Measurements from ENCODE around the gene SAMD14. TPM values are rescaled to one million over a fixed set of nuclear protein-coding genes. Genes with fewer than 3 reads are reported as not detected.
A peak's percentile ranks its signal among the peaks of the same experiment; 100 is the strongest.

SAMD14 gene
- polyA plus RNA-seq, 2 donors = 0.37 to 0.44 TPM

DNA sequence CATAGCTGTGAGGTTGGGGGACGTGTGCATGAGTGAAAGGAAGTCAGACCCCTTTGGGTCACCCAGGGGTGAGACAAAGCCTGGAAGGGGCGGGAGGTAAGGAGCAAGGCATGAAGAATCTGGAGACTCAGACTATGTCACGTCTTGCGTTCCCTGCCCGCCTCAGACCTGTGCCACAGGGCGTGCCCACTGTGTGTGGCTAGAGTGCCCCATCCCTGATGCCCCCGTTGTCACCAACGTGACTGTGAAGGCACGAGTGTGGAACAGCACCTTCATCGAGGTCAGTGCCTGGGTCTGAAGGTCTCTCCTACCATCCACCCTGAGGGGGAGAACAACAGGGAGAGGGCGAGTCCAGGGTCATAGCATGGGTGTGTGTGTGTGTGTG, 49.9 kb downstream of the SAMD14 start:
- Histone ChIP-seq H3K4me1 (ENCODE audit: control insufficient read depth in 2 of 2, insufficient read depth in 2 of 2, low read length in 1 of 2) (peaks cover 0 to 10% of the 10 kb centered on the region in 2 donors), H3K4me3 (ENCODE audit: low read depth in 1 of 2, low read length in 2 of 2) (no peak overlapping the region), H3K27ac (ENCODE audit: low read depth in 2 of 2, low read length in 1 of 2) (peak overlapping the region in 1 of 2 donors; percentile 38), H3K36me3 (ENCODE audit: control insufficient read depth in 2 of 2, insufficient read depth in 2 of 2, low read length in 1 of 2) (peaks cover 11 to 47% of the 10 kb centered on the region in 2 donors), H3K9me3 (ENCODE audit: control insufficient read depth in 2 of 2, insufficient read depth in 1 of 2, low read depth in 1 of 2, low read length in 1 of 2) (no peaks in the 10 kb centered on the region), H3K27me3 (ENCODE audit: control insufficient read depth in 1 of 2, insufficient read depth in 2 of 2, low read length in 2 of 2) (no peaks in the 10 kb centered on the region)
- 58 to 62% methylated on average over 11 of the region's 11 CpGs for WGBS, 2 donors

DNA sequence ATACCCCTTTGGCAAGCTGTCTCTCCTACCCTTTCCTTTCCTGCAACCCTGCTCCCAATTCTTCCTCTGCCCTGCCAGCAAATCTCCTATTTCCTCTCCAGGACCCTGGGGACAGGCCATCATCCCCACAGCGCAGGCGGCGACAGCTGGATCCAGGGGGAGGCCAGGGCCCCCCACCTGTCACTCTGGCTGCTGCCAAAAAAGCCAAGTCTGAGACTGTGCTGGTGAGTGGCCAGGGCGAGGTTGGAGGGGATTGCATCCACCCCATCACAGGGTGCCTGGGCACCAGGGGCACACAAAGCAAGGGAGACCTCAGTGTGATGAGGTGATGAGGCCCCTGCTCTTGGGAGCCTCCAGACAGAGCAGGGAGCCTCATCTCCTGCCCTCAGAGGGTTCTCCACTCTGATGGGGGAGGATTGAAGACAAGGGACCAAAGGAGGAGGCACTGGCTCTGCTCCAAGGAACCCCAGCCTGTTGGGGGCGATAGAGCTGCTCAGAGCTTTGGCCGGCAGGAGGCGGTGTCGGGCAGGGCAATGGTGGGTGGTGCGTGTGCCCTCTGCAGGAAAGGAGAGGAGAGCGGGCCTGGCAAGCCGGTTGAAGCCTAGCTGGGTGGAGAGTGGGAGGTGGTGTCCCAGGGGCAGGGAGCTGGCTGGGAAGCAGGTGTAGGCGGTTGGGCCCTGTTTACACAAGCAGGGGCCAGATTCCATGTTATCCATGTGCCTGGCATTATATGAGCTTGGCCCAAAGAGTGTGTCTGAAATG, 50.4 kb downstream of the SAMD14 start:
- H3K27ac ChIP-seq (ENCODE audit: low read depth in 2 of 2, low read length in 1 of 2) = peak overlapping the region in 1 of 2 donors; percentile 38
- peaks cover 11 to 50% of the 10 kb centered on the region in 2 donors for H3K36me3 ChIP-seq (ENCODE audit: control insufficient read depth in 2 of 2, insufficient read depth in 2 of 2, low read length in 1 of 2)
- 57 to 59% methylated on average over 12 of the region's 12 CpGs for WGBS, 2 donors
- no peaks in the 10 kb centered on the region for H3K9me3 ChIP-seq (ENCODE audit: control insufficient read depth in 2 of 2, insufficient read depth in 1 of 2, low read depth in 1 of 2, low read length in 1 of 2)
- no peaks in the 10 kb centered on the region for H3K27me3 ChIP-seq (ENCODE audit: control insufficient read depth in 1 of 2, insufficient read depth in 2 of 2, low read length in 2 of 2)
- no peak overlapping the region for H3K4me3 ChIP-seq (ENCODE audit: low read depth in 1 of 2, low read length in 2 of 2)
- H3K4me1 ChIP-seq (ENCODE audit: control insufficient read depth in 2 of 2, insufficient read depth in 2 of 2, low read length in 1 of 2) = peaks cover 0 to 10% of the 10 kb centered on the region in 2 donors

DNA sequence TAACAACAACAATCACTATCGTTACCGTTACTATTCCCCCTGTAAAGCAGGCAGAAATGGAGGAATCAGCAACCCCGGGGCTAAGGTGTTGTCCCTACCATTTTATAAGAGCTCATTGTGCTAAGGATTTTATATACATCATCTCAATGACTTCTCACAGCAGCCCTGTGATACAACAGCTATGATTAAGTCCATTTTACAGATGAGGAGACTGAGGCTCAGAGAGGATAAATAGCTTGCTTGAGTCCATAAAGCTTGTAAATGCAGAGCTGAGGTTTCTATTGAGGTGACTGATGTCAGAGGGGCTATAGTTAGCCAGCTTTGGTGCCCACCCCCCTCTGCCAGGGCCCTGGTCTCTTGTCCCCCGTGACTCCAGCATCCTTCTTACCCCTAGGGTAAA, 51.5 kb downstream of the SAMD14 start:
- no peaks in the 10 kb centered on the region for H3K9me3 ChIP-seq (ENCODE audit: control insufficient read depth in 2 of 2, insufficient read depth in 1 of 2, low read depth in 1 of 2, low read length in 1 of 2)
- H3K36me3 ChIP-seq (ENCODE audit: control insufficient read depth in 2 of 2, insufficient read depth in 2 of 2, low read length in 1 of 2) = peaks cover 18 to 55% of the 10 kb centered on the region in 2 donors
- H3K4me1 ChIP-seq (ENCODE audit: control insufficient read depth in 2 of 2, insufficient read depth in 2 of 2, low read length in 1 of 2) = peaks cover 0 to 10% of the 10 kb centered on the region in 2 donors
- H3K27ac ChIP-seq (ENCODE audit: low read depth in 2 of 2, low read length in 1 of 2) = no peak overlapping the region
- H3K27me3 ChIP-seq (ENCODE audit: control insufficient read depth in 1 of 2, insufficient read depth in 2 of 2, low read length in 2 of 2) = no peaks in the 10 kb centered on the region
- H3K4me3 ChIP-seq (ENCODE audit: low read depth in 1 of 2, low read length in 2 of 2) = no peak overlapping the region
- WGBS, 2 donors = 80 to 90% methylated on average over 4 of the region's 4 CpGs

DNA sequence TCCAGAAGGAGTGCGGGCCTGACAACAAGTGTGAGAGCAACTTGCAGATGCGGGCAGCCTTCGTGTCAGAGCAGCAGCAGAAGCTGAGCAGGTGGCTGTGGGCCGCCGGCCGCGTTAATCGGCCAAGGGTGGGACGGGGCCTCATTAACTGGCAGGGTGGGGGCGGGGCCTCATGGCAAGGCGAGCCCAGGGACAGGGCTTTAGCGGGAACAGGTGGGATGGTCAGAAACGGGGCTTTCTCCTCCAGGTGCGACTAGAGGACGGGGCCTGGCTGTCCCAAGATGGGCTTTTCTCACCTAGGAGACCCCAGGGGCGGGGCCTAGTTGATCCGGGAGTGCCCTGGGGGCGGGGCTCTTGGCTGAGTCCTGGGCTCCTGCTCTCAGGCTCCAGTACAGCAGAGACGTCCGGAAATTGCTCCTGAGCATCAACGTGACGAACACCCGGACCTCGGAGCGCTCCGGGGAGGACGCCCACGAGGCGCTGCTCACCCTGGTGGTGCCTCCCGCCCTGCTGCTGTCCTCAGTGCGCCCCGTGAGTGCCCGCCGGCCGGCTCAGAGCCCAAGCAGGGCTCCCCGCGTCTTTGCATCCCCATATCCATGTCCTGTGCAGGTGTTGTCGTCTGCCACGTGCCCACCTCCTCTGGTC, 53.2 kb downstream of the SAMD14 start:
- Histone ChIP-seq H3K4me1 (ENCODE audit: control insufficient read depth in 2 of 2, insufficient read depth in 2 of 2, low read length in 1 of 2) (peaks cover 0 to 10% of the 10 kb centered on the region in 2 donors), H3K36me3 (ENCODE audit: control insufficient read depth in 2 of 2, insufficient read depth in 2 of 2, low read length in 1 of 2) (peaks cover 18 to 61% of the 10 kb centered on the region in 2 donors), H3K27me3 (ENCODE audit: control insufficient read depth in 1 of 2, insufficient read depth in 2 of 2, low read length in 2 of 2) (no peaks in the 10 kb centered on the region), H3K9me3 (ENCODE audit: control insufficient read depth in 2 of 2, insufficient read depth in 1 of 2, low read depth in 1 of 2, low read length in 1 of 2) (peaks cover 0 to 2% of the 10 kb centered on the region in 2 donors), H3K27ac (ENCODE audit: low read depth in 2 of 2, low read length in 1 of 2) (no peak overlapping the region), H3K4me3 (ENCODE audit: low read depth in 1 of 2, low read length in 2 of 2) (no peak overlapping the region)
- WGBS, 2 donors = 72 to 76% methylated on average over 33 to 39 of the region's 39 CpGs

DNA sequence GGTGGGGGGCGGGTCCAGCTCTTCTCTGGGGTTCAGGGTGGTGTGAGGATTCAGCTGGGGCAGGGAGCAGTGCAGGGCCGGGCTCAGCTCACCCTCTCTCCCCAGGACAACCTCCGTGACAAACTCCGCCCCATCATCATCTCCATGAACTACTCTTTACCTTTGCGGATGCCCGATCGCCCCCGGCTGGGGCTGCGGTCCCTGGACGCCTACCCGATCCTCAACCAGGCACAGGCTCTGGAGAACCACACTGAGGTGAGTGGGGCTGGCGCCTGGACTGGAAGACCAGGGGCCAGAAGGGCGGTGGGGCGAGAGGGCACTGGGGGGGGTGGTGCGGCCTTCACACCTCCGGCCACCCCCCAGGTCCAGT, 53.8 kb downstream of the SAMD14 start:
- Histone ChIP-seq H3K36me3 (ENCODE audit: control insufficient read depth in 2 of 2, insufficient read depth in 2 of 2, low read length in 1 of 2) (peaks cover 18 to 61% of the 10 kb centered on the region in 2 donors), H3K4me3 (ENCODE audit: low read depth in 1 of 2, low read length in 2 of 2) (no peak overlapping the region), H3K27me3 (ENCODE audit: control insufficient read depth in 1 of 2, insufficient read depth in 2 of 2, low read length in 2 of 2) (no peaks in the 10 kb centered on the region), H3K27ac (ENCODE audit: low read depth in 2 of 2, low read length in 1 of 2) (no peak overlapping the region), H3K4me1 (ENCODE audit: control insufficient read depth in 2 of 2, insufficient read depth in 2 of 2, low read length in 1 of 2) (peaks cover 0 to 10% of the 10 kb centered on the region in 2 donors), H3K9me3 (ENCODE audit: control insufficient read depth in 2 of 2, insufficient read depth in 1 of 2, low read depth in 1 of 2, low read length in 1 of 2) (peaks cover 0 to 7% of the 10 kb centered on the region in 2 donors)
- 87 to 93% methylated on average over 16 of the region's 16 CpGs for WGBS, 2 donors

DNA sequence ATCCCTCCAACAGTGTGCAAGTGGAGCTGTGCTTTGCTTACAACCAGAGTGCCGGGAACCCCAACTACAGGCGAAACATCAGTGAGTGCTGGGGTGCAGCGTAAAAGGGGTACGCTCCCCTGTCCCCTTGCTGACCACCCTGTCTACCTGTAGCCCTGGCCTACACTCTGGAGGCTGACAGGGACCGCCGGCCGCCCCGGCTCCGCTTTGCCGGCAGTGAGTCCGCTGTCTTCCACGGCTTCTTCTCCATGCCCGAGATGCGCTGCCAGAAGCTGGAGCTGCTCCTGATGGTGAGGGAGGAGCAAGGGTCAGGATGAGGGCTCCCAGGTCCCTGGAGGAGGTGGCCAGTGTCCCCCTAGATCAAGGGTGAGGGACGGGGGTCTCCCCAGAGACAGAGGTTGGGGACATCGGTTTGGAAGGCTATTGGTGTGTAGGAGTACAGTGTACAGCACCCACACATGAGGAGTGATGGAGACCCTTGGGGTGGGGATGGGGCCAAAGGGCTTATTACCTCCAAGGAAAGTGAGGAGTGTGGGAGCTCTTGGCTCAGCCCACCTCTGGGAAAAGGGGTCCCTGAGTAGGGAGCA, 54.4 kb downstream of the SAMD14 start:
- Histone ChIP-seq H3K9me3 (ENCODE audit: control insufficient read depth in 2 of 2, insufficient read depth in 1 of 2, low read depth in 1 of 2, low read length in 1 of 2) (peaks cover 0 to 8% of the 10 kb centered on the region in 2 donors), H3K4me3 (ENCODE audit: low read depth in 1 of 2, low read length in 2 of 2) (no peak overlapping the region), H3K36me3 (ENCODE audit: control insufficient read depth in 2 of 2, insufficient read depth in 2 of 2, low read length in 1 of 2) (peaks cover 14 to 61% of the 10 kb centered on the region in 2 donors), H3K4me1 (ENCODE audit: control insufficient read depth in 2 of 2, insufficient read depth in 2 of 2, low read length in 1 of 2) (peaks cover 0 to 10% of the 10 kb centered on the region in 2 donors), H3K27ac (ENCODE audit: low read depth in 2 of 2, low read length in 1 of 2) (no peak overlapping the region), H3K27me3 (ENCODE audit: control insufficient read depth in 1 of 2, insufficient read depth in 2 of 2, low read length in 2 of 2) (no peaks in the 10 kb centered on the region)
- 93 to 95% methylated on average over 16 of the region's 16 CpGs for WGBS, 2 donors

DNA sequence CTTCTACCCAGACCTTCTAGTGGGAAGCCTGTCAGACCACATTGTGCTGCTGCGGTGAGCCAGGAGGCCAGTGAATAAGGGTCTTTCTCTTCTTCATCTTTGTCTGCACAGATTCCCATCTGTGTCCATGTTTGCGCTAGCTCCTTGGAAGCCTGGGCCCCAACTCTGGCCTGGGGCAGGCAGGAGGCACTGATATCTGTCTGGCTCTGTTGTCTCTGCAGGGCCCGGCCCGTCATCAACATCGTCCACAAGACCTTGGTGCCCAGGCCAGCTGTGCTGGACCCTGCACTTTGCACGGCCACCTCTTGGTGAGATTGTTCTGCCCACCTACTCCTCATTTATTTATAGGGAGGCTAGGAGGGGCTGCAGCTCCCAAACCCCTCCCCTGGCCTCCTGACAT, 55.7 kb downstream of the SAMD14 start:
- Histone ChIP-seq H3K36me3 (ENCODE audit: control insufficient read depth in 2 of 2, insufficient read depth in 2 of 2, low read length in 1 of 2) (peaks cover 14 to 61% of the 10 kb centered on the region in 2 donors), H3K27ac (ENCODE audit: low read depth in 2 of 2, low read length in 1 of 2) (no peak overlapping the region), H3K4me3 (ENCODE audit: low read depth in 1 of 2, low read length in 2 of 2) (no peak overlapping the region), H3K27me3 (ENCODE audit: control insufficient read depth in 1 of 2, insufficient read depth in 2 of 2, low read length in 2 of 2) (no peaks in the 10 kb centered on the region), H3K4me1 (ENCODE audit: control insufficient read depth in 2 of 2, insufficient read depth in 2 of 2, low read length in 1 of 2) (no peaks in the 10 kb centered on the region), H3K9me3 (ENCODE audit: control insufficient read depth in 2 of 2, insufficient read depth in 1 of 2, low read depth in 1 of 2, low read length in 1 of 2) (peaks cover 0 to 8% of the 10 kb centered on the region in 2 donors)
- WGBS, 2 donors = 91 to 95% methylated on average over 6 of the region's 6 CpGs

DNA sequence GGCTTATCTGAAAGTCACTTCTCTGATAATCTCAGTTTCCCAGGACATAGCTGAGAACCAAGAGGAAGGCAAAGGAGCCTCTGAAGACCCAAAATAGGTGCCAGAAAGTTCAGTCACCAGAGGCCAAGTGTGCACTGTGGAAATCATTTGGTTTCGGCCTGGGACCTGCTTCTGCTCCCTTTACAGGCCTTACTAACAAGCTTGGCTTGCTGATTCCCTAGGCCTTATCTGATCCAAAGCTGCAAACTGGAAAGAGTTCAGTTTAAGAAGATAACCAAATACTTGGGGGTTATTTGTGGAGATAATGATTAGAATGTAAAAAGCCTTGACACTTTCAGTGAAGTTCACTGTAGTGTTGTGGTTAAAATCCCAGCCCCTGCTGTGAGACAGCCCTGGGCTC, 57.0 kb downstream of the SAMD14 start:
- Histone ChIP-seq H3K4me3 (ENCODE audit: low read depth in 1 of 2, low read length in 2 of 2) (no peak overlapping the region), H3K9me3 (ENCODE audit: control insufficient read depth in 2 of 2, insufficient read depth in 1 of 2, low read depth in 1 of 2, low read length in 1 of 2) (peaks cover 0 to 8% of the 10 kb centered on the region in 2 donors), H3K4me1 (ENCODE audit: control insufficient read depth in 2 of 2, insufficient read depth in 2 of 2, low read length in 1 of 2) (no peaks in the 10 kb centered on the region), H3K27me3 (ENCODE audit: control insufficient read depth in 1 of 2, insufficient read depth in 2 of 2, low read length in 2 of 2) (no peaks in the 10 kb centered on the region), H3K36me3 (ENCODE audit: control insufficient read depth in 2 of 2, insufficient read depth in 2 of 2, low read length in 1 of 2) (peaks cover 18 to 57% of the 10 kb centered on the region in 2 donors), H3K27ac (ENCODE audit: low read depth in 2 of 2, low read length in 1 of 2) (no peak overlapping the region)
- 85 to 92% methylated on average over 1 of the region's 1 CpG for WGBS, 2 donors

DNA sequence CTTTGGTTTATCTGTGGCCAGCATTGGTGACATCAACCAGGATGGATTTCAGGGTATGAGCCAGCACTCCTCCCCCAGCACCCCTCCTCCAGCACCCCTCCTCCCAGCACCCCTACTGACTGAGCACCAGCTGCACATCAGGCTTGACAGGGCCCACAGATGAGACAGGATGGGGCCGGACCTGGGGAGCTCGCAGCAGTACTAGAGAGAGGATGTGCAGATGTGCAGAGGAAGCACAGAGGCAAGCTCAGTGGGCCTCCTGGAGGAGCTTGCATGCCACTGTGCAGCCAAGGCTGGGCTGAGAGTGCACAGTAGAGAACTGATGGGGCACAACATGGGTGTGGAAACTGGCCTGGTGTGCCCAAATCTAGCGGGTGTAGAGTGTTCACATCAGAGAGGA, 57.8 kb downstream of the SAMD14 start:
- H3K36me3 ChIP-seq (ENCODE audit: control insufficient read depth in 2 of 2, insufficient read depth in 2 of 2, low read length in 1 of 2) = peaks cover 15 to 51% of the 10 kb centered on the region in 2 donors
- peaks cover 0 to 8% of the 10 kb centered on the region in 2 donors for H3K9me3 ChIP-seq (ENCODE audit: control insufficient read depth in 2 of 2, insufficient read depth in 1 of 2, low read depth in 1 of 2, low read length in 1 of 2)
- no peaks in the 10 kb centered on the region for H3K27me3 ChIP-seq (ENCODE audit: control insufficient read depth in 1 of 2, insufficient read depth in 2 of 2, low read length in 2 of 2)
- H3K4me1 ChIP-seq (ENCODE audit: control insufficient read depth in 2 of 2, insufficient read depth in 2 of 2, low read length in 1 of 2) = no peaks in the 10 kb centered on the region
- 81 to 82% methylated on average over 3 of the region's 3 CpGs for WGBS, 2 donors
- no peak overlapping the region for H3K27ac ChIP-seq (ENCODE audit: low read depth in 2 of 2, low read length in 1 of 2)
- H3K4me3 ChIP-seq (ENCODE audit: low read depth in 1 of 2, low read length in 2 of 2) = no peak overlapping the region

Data from esophagus (tissue), 2 donors.